Suprapubic skin (tissue), 4 donors: ENCODE data around the gene TCF7. TPM values are rescaled to one million over a fixed set of nuclear protein-coding genes. Genes with fewer than 3 reads are reported as not detected.

Source experiments
- DNase-seq, 2 donors: peaks; one replicate each; pipeline ENCODE4 v3.0.0-alpha.2; 2019; ENCODE audit warnings: low spot score in 2 of 2
- H3K27ac ChIP-seq: fragments of 200-600 bp; sonication (generic); one replicate; pipeline ENCODE4 v1.5.1; 2019
- H3K27me3 ChIP-seq: fragments of 200-600 bp; sonication (generic); one replicate; pipeline ENCODE4 v1.5.1; 2019
- H3K36me3 ChIP-seq: fragments of 200-600 bp; sonication (generic); one replicate; pipeline ENCODE4 v1.5.1; 2019
- H3K4me1 ChIP-seq: fragments of 200-600 bp; sonication (generic); one replicate; pipeline ENCODE4 v1.5.1; 2019
- H3K4me3 ChIP-seq: fragments of 200-600 bp; sonication (generic); one replicate; pipeline ENCODE4 v1.5.1; 2019; ENCODE audit warnings: mild to moderate bottlenecking
- H3K9me3 ChIP-seq: fragments of 200-600 bp; sonication (generic); one replicate; pipeline ENCODE4 v1.5.1; 2019
- EP300 ChIP-seq: sonication (generic); formaldehyde crosslinking; IDR thresholded peaks from one replicate; pipeline ENCODE4 v1.6.1; 2017; ENCODE audit warnings: antibody characterized with exemption
- POLR2A ChIP-seq, 2 donors: fragments of 450-650 bp; IDR thresholded peaks; one replicate each; pipeline ENCODE4 v1.6.1; 2017; ENCODE audit warnings: antibody characterized with exemption in 2 of 2, mild to moderate bottlenecking in 2 of 2, moderate library complexity in 2 of 2
- POLR2AphosphoS5 ChIP-seq, 3 donors: sonication (generic); formaldehyde crosslinking; IDR thresholded peaks; one replicate each; pipeline ENCODE4 v1.6.1; 2017; ENCODE audit warnings: antibody characterized with exemption in 3 of 3
- WGBS: methylation state at CpG from one replicate; pipeline ENCODE4 v1.1.5; 2018; 5-methylcytosine and 5-hydroxymethylcytosine counted together
- total RNA-seq, 4 donors: library from RNA; depleted of rRNA; stranded (reverse); fragments of >200 nt; gene quantifications; one replicate each; pipeline ENCODE4 v1.1.0, GENCODE V29; 2016
- TF ChIP-seq, protein P1 (sequence below), 2 donors: fragments of 200-600 bp in 1 of 2; fragments of 450-650 bp in 1 of 2; sonication (generic) in 1 of 2; IDR thresholded peaks; one replicate each; pipeline ENCODE4 v1.5.1; 2016 to 2019; ENCODE audit warnings: antibody characterized with exemption in 2 of 2, mild to moderate bottlenecking in 1 of 2, moderate library complexity in 1 of 2

Gene TCF7
- total RNA-seq, 4 donors from 2014 or later: 2.9 to 7.2 (median 4.9) TPM

GRCh38 chr5:134195666-134196065, 81.2 kb downstream of the TCF7 start:
- no peaks in the 10 kb centered on the region for H3K9me3 ChIP-seq
- no peak overlapping the region for H3K4me3 ChIP-seq
- H3K4me1 ChIP-seq: no peaks in the 10 kb centered on the region
- no peaks in the 10 kb centered on the region for H3K27me3 ChIP-seq
- H3K36me3 ChIP-seq: peaks cover 48% of the 10 kb centered on the region
- 85% methylated on average over 5 of the region's 5 CpGs for WGBS
- TF ChIP-seq EP300: no peak
- no peak for TF ChIP-seq POLR2A (IDR thresholded peaks at IDR 0.05)
- TF ChIP-seq, protein P1, sequence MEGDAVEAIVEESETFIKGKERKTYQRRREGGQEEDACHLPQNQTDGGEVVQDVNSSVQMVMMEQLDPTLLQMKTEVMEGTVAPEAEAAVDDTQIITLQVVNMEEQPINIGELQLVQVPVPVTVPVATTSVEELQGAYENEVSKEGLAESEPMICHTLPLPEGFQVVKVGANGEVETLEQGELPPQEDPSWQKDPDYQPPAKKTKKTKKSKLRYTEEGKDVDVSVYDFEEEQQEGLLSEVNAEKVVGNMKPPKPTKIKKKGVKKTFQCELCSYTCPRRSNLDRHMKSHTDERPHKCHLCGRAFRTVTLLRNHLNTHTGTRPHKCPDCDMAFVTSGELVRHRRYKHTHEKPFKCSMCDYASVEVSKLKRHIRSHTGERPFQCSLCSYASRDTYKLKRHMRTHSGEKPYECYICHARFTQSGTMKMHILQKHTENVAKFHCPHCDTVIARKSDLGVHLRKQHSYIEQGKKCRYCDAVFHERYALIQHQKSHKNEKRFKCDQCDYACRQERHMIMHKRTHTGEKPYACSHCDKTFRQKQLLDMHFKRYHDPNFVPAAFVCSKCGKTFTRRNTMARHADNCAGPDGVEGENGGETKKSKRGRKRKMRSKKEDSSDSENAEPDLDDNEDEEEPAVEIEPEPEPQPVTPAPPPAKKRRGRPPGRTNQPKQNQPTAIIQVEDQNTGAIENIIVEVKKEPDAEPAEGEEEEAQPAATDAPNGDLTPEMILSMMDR (IDR thresholded peaks at IDR 0.05): no peak
- no peak for TF ChIP-seq POLR2AphosphoS5 (IDR thresholded peaks at IDR 0.05)
- DNase-seq: no peak
- no peak overlapping the region for H3K27ac ChIP-seq

Other genes with a start within 250 kb of the TCF7 start
- 10 to 100 TPM; 29.3 to 34.4 (median 32.0) TPM for gene C5orf15, start 146.1 kb upstream of the TCF7 start, total RNA-seq
- 100 to 1,000 TPM; 106 to 194 (median 162) TPM for gene VDAC1, start 109.7 kb upstream of the TCF7 start, total RNA-seq
- 100 to 1,000 TPM; 143 to 261 (median 196) TPM for gene SKP1, start 62.3 kb downstream of the TCF7 start, total RNA-seq
- 100 to 1,000 TPM; 110 to 271 (median 191) TPM for gene PPP2CA, start 111.4 kb downstream of the TCF7 start, total RNA-seq